Measurements from ENCODE around the gene TUBA4B. TPM values are rescaled to one million over a fixed set of nuclear protein-coding genes. Genes with fewer than 3 reads are reported as not detected.

TUBA4B gene
- total RNA-seq (0.98 TPM), polyA plus RNA-seq (ENCODE audit: insufficient read depth, low read depth, low replicate concordance) (15.4 TPM)
- long read RNA-seq, donor 1, partial matches to known transcripts = 8 of 8 reads
- long read RNA-seq, donor 1, other reads (novel, unspliced or antisense) = 0 of 8 reads
- long read RNA-seq, donor 2 = 0 reads
- long read RNA-seq, donor 3 = 0 reads
- long read RNA-seq, donor 4 = 0 reads
- long read RNA-seq, donor 5 = 0 reads
- long read RNA-seq, donor 6 = 0 reads
- long read RNA-seq, donor 7, partial matches to known transcripts = 0 of 1 reads
- long read RNA-seq, donor 7, other reads (novel, unspliced or antisense) = 1 of 1 reads
- long read RNA-seq, donor 8, partial matches to known transcripts = 8 of 13 reads
- long read RNA-seq, donor 8, other reads (novel, unspliced or antisense) = 5 of 13 reads
- long read RNA-seq, donor 9, partial matches to known transcripts = 16 of 16 reads
- long read RNA-seq, donor 9, other reads (novel, unspliced or antisense) = 0 of 16 reads
- long read RNA-seq, donor 10 = 0 reads

DNA sequence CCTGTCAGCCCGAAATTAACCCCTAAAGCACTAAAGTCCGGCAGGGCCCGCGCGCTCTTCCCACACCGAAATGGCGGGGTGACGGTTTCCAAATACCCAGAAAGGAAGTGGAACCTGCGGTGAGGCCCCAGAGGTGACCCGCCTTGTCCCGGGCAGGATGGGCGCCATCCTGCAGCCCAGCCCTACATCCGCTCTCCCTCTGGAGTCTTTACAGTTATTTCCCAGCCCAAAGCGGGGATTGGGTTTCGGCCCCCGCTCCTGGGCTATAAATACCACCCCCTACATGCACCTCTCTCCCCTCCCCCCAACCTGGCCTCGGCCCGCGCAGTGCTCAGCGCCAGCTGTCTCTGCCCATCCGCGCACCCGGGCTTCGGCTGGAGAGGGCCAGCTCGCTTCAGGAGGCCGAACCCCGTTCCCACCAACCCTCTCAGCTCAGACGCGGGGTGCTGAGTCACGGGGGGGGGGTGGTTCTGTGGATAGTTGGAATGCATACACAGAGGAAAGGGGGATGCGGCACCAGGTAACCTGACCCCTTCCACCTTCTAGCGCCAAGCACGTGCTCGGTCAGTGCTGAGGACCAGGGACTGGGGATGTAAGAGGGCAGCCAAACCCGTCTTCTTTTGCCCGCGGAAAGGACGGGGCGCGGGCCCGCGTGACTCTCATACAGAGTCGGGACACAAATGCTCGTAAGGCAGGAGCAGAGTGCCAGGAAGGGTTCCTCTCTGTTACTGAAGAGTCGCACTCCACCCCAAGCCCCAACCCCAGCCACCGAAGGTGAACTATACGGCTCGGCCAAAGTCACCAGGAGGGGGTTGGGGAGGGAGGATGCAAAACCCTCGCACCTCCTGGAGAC, at the start of gene TUBA4B:
TUBA4B (plus strand) TSS at position 344 of the 853 bp plus-strand sequence; CDS start at position 509, 165 bp downstream.
- Histone ChIP-seq H3K4me1 (ENCODE audit: control insufficient read depth in 2 of 3, insufficient read depth in 2 of 3, low read depth in 1 of 3, low read length in 3 of 3) (peaks cover 3 to 47% (median 36%) of the 10 kb centered on the region in 3 donors), H3K4me3 (ENCODE audit: low read length in 3 of 3) (peak within 1 kb of the TSS; percentile 20 to 93 (median 81)), H3K36me3 (ENCODE audit: control insufficient read depth in 2 of 3, insufficient read depth in 3 of 3, low read length in 3 of 3) (peaks cover 0 to 12% (median 3%) of the 10 kb centered on the region in 3 donors), H3K9ac (ENCODE audit: low read length in 3 of 3) (peak within 1 kb of the TSS in 2 of 3 donors; percentile 68 to 75), H3K27me3 (ENCODE audit: control insufficient read depth, insufficient read depth, low read length) (peaks cover 15% of the 10 kb centered on the region), H3K9me3 (ENCODE audit: control insufficient read depth in 2 of 3, insufficient read depth in 1 of 3, low read length in 3 of 3) (no peaks in the 10 kb centered on the region), H3K27ac (ENCODE audit: low read depth in 2 of 2, low read length in 2 of 2) (peak within 1 kb of the TSS; percentile 85 to 87)
- intact Hi-C loops (cut with DNase I) = no loop called here
- no peak for FAIRE-seq
- TF ChIP-seq, protein P1, sequence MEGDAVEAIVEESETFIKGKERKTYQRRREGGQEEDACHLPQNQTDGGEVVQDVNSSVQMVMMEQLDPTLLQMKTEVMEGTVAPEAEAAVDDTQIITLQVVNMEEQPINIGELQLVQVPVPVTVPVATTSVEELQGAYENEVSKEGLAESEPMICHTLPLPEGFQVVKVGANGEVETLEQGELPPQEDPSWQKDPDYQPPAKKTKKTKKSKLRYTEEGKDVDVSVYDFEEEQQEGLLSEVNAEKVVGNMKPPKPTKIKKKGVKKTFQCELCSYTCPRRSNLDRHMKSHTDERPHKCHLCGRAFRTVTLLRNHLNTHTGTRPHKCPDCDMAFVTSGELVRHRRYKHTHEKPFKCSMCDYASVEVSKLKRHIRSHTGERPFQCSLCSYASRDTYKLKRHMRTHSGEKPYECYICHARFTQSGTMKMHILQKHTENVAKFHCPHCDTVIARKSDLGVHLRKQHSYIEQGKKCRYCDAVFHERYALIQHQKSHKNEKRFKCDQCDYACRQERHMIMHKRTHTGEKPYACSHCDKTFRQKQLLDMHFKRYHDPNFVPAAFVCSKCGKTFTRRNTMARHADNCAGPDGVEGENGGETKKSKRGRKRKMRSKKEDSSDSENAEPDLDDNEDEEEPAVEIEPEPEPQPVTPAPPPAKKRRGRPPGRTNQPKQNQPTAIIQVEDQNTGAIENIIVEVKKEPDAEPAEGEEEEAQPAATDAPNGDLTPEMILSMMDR (IDR thresholded peaks at IDR 0.05; ENCODE audit: borderline replicate concordance, extremely low read depth, insufficient read depth) = no peak
- peak; percentile 42 to 85 (median 63) for DNase-seq

DNA sequence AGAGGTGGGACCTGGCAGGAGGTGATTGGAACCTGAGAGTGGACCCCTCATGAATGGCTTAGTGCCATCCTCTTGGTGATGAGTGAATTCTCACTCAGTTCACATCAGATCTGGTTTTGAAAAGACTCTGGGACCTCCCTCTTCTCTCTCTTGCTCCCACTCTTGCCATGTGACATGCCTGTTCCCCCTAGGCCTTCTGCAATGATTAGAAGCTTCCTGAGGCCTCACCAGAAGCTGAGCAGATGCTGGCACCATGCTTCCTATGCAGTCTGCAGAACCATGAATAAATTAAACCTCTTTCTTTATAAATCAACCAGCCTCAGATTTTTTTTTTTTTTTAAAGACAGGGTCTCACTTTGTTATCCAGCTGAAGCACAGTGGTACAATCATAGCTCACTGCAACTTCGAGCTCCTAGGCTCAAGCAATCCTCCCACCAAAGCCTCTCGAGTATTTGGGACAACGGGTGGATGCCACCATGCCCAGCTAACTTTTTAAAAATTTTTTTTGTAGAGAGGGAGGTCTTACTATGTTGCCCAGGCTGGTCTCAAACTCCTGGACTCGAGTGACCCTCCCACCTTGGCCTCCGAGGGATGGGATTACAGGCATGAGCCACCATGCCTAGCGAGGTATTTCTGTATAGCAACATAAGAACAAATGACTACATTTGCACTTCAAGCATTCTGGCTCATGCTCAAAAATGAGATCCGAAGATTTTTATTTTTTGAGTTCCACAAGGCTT, 48.4 kb upstream of the TUBA4B start:
- Histone ChIP-seq H3K9ac (ENCODE audit: low read length in 3 of 3) (no peak overlapping the region), H3K27ac (ENCODE audit: low read depth in 2 of 2, low read length in 2 of 2) (no peak overlapping the region), H3K4me3 (ENCODE audit: low read length in 3 of 3) (no peak overlapping the region), H3K27me3 (ENCODE audit: control insufficient read depth, insufficient read depth, low read length) (no peaks in the 10 kb centered on the region), H3K36me3 (ENCODE audit: control insufficient read depth in 2 of 3, insufficient read depth in 3 of 3, low read length in 3 of 3) (peaks cover 0 to 15% (median 10%) of the 10 kb centered on the region in 3 donors), H3K4me1 (ENCODE audit: control insufficient read depth in 2 of 3, insufficient read depth in 2 of 3, low read depth in 1 of 3, low read length in 3 of 3) (peaks cover 8 to 14% (median 9%) of the 10 kb centered on the region in 3 donors), H3K9me3 (ENCODE audit: control insufficient read depth in 2 of 3, insufficient read depth in 1 of 3, low read length in 3 of 3) (no peaks in the 10 kb centered on the region)
- DNase-seq (peak in 1 of 5 donors; percentile 30), FAIRE-seq (no peak)
- TF ChIP-seq, protein P1 (IDR thresholded peaks at IDR 0.05; ENCODE audit: borderline replicate concordance, extremely low read depth, insufficient read depth) = no peak
- intact Hi-C loops (cut with DNase I) = no loop called here

DNA sequence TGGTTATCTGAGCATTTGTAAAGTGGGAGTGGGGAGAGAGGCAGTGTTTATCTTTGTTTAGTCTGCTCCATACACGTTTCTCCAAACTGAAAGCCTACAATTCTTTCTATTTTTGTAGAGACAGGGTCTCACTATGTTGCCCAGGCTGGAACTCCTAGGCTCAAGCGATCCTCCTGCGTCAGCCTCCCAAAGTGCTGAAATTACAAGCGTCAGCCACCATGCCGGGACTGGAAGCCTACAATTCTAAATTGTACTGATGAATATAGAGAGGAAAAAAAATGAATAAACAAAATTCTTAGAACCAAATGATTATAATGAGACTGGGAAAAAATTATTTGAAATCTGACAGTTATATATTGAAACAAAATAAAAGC, 47.9 kb upstream of the TUBA4B start:
- TF ChIP-seq, protein P1 (IDR thresholded peaks at IDR 0.05; ENCODE audit: borderline replicate concordance, extremely low read depth, insufficient read depth) = no peak
- FAIRE-seq = no peak
- peaks cover 8 to 14% (median 9%) of the 10 kb centered on the region in 3 donors for H3K4me1 ChIP-seq (ENCODE audit: control insufficient read depth in 2 of 3, insufficient read depth in 2 of 3, low read depth in 1 of 3, low read length in 3 of 3)
- no peaks in the 10 kb centered on the region for H3K27me3 ChIP-seq (ENCODE audit: control insufficient read depth, insufficient read depth, low read length)
- no peak overlapping the region for H3K4me3 ChIP-seq (ENCODE audit: low read length in 3 of 3)
- no peak overlapping the region for H3K9ac ChIP-seq (ENCODE audit: low read length in 3 of 3)
- H3K36me3 ChIP-seq (ENCODE audit: control insufficient read depth in 2 of 3, insufficient read depth in 3 of 3, low read length in 3 of 3) = peaks cover 0 to 19% (median 10%) of the 10 kb centered on the region in 3 donors
- no peak overlapping the region for H3K27ac ChIP-seq (ENCODE audit: low read depth in 2 of 2, low read length in 2 of 2)
- DNase-seq = peak in 1 of 5 donors; percentile 45
- intact Hi-C loops (cut with DNase I) = no loop called here
- no peaks in the 10 kb centered on the region for H3K9me3 ChIP-seq (ENCODE audit: control insufficient read depth in 2 of 3, insufficient read depth in 1 of 3, low read length in 3 of 3)

Measured in kidney (tissue), 22 donors.